Tibial nerve (tissue), 4 donors: ENCODE data around the gene ANKMY1.

Experiments used
- EP300 ChIP-seq, 2 donors: sonication (generic); formaldehyde crosslinking; IDR thresholded peaks; one replicate each; pipeline ENCODE4 v1.6.1; 2017; ENCODE audit warnings: antibody characterized with exemption in 2 of 2, mild to moderate bottlenecking in 1 of 2
- POLR2A ChIP-seq, 2 donors: fragments of 450-650 bp; IDR thresholded peaks; one replicate each; pipeline ENCODE4 v1.6.1; 2017; ENCODE audit warnings: antibody characterized with exemption in 2 of 2, mild to moderate bottlenecking in 2 of 2, moderate library complexity in 2 of 2
- TF ChIP-seq, protein P1 (sequence below), 5 experiments: fragments of 200-600 bp in 3 of 5; fragments of 450-650 bp in 2 of 5; sonication (generic) in 3 of 5; IDR thresholded peaks; one replicate each; pipeline ENCODE4 v1.5.1; 2016 to 2019; ENCODE audit warnings: antibody characterized with exemption in 5 of 5, mild to moderate bottlenecking in 3 of 5, moderate library complexity in 2 of 5

DNA sequence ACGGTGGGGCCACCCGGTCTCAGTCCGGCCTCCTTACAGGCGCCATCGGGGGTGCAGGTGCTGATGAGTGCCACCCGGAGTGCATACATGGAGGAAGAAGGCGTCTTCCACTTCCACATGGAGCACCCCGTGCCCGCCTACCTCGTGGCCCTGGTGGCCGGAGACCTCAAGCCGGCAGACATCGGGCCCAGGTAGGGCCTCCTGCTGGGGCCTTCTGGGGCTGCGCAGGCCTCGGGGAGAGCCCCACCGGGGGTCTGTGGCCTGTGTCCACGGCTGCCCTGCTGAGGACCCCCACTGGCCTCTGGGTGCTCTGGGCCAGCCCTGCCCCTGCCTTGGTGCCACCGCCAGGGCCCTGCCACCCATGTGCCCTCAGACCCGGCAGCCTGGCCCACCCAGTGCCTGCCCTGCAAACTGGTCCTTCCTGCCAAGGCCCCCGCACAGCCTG is 15.3 kb upstream of the ANKMY1 start:
- TF ChIP-seq, protein P1, sequence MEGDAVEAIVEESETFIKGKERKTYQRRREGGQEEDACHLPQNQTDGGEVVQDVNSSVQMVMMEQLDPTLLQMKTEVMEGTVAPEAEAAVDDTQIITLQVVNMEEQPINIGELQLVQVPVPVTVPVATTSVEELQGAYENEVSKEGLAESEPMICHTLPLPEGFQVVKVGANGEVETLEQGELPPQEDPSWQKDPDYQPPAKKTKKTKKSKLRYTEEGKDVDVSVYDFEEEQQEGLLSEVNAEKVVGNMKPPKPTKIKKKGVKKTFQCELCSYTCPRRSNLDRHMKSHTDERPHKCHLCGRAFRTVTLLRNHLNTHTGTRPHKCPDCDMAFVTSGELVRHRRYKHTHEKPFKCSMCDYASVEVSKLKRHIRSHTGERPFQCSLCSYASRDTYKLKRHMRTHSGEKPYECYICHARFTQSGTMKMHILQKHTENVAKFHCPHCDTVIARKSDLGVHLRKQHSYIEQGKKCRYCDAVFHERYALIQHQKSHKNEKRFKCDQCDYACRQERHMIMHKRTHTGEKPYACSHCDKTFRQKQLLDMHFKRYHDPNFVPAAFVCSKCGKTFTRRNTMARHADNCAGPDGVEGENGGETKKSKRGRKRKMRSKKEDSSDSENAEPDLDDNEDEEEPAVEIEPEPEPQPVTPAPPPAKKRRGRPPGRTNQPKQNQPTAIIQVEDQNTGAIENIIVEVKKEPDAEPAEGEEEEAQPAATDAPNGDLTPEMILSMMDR (IDR thresholded peaks at IDR 0.05), result no peak
- TF ChIP-seq POLR2A (IDR thresholded peaks at IDR 0.05), result no peak
- no peak for TF ChIP-seq EP300 (IDR thresholded peaks at IDR 0.05)
